NCI-H345 (cell line): ENCODE data around the gene RNF167.

Source experiments
- DNase-seq: peaks from one replicate; lab custom pipeline; 2025; lab: John Stamatoyannopoulos, UW

The RNF167 gene

DNA sequence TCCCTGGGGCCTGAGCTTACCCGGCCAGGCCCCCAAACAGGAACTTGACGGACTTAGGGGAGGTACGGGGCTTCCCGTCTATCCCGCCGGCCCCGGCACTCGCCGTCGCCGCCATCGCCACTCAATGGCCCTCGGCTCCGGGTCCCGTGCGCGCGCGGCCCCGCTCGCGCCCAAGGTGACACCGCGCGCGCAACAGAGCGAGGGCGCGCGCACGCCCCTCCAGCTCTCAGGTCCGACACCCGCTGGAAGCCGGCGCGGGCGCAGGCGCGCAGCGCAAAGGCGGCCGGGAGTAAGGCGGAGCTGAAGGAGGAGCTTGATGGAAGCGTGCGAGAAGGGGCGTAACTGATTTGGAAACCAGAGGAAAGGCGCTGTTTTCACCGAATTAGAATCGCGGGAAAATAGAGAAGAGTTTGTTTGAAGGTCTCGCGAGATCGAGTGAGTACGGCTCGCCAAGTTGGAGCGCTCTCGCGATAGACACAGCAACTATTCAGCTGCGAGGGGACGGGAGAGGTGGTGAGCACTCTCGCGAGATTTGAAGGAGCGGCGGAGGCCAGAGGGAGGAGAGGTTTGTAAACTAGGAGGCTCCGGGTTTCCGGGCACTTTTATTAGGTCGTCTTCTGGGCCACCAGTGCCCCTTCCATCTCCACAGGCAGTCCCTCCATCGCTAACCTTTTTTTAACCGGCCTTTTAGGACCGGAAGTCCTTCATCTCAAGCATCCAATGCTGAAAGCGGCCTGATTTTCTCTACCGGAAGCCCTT lies at the start of gene RNF167, which contains the start of gene SLC25A11:
Gene RNF167, plus strand, starts transcription at position 473 of the 759 bp plus-strand sequence. CDS start 642 bp downstream, outside the sequence.
Gene SLC25A11, minus strand, starts transcription at position 251 of the 759 bp plus-strand sequence. Its CDS starts 136 bp downstream, at position 115.
- peak; percentile 97 for DNase-seq

DNA sequence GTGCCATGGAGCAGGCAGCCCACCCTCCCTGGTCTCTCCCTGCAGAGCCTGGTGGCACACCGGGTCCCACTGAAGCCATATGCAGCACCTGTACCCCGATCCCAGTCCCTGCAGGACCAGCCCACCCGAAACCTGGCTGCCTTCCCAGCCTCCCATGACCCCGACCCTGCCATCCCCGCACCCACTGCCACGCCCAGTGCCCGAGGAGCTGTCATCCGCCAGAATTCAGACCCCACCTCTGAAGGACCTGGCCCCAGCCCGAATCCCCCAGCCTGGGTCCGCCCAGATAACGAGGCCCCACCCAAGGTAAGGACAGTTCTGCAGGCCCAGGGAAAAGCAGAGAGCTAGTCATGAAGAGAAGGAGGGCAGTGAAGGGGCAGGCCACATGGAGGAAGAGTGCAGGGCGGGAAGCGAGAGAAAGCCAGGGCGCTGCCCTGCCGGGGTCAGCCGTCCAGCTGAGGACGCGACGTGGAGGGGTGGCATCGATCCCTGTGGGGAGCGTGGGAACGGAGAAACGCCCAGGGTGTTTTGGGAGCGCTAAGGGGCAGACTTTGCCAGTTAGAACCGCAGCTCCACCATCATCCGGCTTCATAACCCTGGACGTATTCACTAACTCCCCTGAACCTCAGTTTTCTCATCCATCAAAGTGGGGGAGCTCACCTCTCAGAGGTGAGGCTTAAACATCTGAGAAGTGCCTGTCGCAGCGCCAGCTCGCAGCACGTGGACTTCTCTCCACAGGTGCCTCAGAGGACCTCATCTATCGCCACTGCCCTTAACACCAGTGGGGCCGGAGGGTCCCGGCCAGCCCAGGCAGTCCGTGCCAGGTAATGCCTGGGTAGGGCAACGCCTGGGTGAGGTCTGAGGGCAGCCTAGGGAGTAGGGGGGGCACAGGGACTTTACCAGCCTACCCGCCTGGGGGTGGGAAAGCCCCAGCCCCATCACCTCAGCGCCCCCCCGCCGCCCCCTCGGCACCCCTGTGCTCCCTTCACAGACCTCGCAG lies 48.4 kb upstream of the RNF167 start:
- no peak for DNase-seq

DNA sequence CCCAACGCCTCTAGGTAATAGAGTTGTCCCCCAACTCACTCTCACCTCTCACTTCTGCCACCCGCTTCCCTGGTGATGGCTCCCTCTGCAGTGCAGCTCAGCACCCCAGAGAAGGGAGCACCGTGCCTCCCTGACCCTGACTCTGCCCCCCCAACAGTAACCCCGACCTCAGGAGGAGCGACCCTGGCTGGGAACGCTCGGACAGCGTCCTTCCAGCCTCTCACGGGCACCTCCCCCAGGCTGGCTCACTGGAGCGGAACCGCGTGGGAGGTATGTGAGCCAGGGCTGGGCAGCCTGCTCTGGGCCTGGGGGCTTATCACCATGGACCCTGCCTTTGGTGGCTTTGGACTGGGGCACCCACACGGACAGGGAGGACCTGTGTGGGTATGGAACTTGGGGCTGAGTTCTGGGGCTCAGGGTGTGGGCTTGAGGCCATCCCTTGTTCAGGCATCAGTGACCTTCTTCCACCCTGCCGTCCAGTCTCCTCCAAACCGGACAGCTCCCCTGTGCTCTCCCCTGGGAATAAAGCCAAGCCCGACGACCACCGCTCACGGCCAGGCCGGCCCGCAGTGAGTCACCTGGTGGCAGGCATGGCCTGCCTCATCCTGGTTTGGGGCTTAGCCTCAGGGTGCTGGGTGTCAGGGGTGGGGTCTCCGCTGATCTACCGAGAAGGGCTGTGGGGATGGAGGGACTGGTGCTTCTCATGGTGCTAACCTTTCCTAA lies 47.4 kb upstream of the RNF167 start:
- no peak for DNase-seq

DNA sequence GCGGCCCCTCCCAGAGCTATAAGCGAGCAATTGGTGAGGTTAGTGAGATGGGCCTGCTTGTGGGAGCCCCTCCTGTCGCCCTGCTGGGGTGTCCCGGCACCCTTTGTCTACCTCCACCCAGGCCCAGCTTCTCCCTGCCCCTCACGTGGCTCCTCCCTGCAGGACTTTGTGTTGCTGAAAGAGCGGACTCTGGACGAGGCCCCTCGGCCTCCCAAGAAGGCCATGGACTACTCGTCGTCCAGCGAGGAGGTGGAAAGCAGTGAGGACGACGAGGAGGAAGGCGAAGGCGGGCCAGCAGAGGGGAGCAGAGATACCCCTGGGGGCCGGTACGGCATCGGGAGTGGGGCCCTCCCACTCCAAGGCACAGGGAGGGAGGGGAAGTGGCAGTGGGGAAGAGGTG lies 46.8 kb upstream of the RNF167 start:
- DNase-seq = no peak

DNA sequence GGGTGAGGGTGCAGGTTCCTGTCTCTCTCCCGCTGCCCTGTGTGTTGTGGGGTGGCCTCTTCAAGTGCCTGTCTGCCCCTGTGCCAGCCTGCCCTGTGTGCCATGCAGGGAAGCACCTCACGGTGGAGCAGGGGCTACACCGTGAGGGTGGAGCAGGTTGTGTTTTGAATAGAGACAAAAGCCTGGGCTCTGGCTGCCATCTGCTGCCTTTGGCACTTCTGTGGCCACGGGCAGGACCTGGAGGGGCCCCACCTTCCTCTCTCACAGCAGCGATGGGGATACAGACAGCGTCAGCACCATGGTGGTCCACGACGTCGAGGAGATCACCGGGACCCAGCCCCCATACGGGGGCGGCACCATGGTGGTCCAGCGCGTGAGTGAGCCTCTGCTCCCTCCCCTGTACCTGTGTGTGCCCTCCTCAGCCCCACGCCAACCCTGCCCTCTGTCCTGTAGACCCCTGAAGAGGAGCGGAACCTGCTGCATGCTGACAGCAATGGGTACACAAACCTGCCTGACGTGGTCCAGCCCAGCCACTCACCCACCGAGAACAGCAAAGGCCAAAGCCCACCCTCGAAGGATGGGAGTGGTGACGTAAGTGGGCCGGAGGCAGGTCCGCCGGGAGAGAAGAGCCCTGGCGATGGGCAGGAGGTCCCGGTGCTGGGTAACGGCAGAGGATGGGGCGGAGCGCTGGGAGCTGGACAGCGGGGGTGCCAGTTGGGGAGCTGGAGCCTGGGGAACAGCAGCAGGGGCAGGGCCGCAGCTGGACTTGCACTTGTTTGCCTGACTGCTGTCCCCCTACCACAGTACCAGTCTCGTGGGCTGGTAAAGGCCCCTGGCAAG lies 46.1 kb upstream of the RNF167 start:
- DNase-seq = no peak

DNA sequence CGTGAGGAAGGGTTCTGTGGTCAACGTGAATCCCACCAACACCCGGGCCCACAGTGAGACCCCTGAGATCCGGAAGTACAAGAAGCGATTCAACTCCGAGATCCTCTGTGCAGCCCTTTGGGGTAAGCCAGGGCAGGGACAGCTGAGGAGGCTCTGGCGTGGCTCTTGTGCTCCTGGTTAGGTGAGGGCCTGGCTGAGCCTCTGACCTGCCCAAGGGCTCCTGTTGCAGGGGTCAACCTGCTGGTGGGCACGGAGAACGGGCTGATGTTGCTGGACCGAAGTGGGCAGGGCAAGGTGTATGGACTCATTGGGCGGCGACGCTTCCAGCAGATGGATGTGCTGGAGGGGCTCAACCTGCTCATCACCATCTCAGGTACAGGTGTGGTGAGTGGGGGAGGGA lies 44.9 kb upstream of the RNF167 start:
- no peak for DNase-seq

DNA sequence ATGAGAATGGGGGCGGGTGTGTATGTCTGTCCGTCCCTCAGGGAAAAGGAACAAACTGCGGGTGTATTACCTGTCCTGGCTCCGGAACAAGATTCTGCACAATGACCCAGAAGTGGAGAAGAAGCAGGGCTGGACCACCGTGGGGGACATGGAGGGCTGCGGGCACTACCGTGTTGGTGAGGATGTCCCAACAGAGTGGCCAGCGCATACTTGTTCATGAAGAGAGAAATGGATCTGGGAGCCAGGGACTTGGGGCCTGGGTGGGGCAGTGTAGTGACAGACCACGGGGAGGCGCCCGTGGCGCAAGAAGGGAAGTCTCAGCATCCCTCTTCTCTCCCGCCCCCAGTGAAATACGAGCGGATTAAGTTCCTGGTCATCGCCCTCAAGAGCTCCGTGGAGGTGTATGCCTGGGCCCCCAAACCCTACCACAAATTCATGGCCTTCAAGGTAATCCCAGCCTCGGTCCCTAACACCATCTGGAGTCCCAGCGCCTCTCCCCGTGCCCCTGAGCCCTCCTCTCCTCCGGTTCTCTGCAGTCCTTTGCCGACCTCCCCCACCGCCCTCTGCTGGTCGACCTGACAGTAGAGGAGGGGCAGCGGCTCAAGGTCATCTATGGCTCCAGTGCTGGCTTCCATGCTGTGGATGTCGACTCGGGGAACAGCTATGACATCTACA lies 44.3 kb upstream of the RNF167 start:
- DNase-seq = no peak

DNA sequence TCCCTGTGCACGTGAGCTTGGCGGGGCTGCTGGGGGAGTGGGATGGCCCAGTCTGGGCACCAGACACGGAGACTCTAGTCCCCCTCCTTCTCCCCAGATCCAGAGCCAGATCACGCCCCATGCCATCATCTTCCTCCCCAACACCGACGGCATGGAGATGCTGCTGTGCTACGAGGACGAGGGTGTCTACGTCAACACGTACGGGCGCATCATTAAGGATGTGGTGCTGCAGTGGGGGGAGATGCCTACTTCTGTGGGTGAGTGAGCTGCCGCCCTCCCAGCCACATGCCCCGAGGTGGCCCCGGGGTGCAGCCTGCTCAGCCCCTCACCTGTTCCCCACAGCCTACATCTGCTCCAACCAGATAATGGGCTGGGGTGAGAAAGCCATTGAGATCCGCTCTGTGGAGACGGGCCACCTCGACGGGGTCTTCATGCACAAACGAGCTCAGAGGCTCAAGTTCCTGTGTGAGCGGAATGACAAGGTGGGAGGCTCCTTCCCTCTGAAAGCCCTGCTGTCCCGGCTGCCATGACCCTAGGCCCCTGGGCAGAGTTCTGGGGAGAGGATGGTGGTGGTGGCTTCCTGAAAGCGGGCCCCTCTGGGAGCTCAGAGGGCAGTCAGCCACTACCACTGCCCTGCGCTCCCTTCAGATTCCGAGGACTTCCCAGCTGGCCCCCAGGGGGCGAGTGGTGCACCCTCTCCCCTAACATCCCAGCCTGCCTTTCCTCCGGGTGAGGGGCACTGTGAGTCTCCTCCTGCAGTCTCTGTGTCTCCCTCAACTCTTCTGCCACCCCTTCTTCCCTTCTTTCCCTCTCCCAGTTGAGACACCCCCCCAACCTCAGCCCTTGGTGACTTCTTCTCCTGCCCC lies 43.5 kb upstream of the RNF167 start:
- no peak for DNase-seq

DNA sequence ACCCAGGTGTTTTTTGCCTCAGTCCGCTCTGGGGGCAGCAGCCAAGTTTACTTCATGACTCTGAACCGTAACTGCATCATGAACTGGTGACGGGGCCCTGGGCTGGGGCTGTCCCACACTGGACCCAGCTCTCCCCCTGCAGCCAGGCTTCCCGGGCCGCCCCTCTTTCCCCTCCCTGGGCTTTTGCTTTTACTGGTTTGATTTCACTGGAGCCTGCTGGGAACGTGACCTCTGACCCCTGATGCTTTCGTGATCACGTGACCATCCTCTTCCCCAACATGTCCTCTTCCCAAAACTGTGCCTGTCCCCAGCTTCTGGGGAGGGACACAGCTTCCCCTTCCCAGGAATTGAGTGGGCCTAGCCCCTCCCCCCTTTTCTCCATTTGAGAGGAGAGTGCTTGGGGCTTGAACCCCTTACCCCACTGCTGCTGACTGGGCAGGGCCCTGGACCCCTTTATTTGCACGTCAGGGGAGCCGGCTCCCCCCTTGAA lies 42.8 kb upstream of the RNF167 start:
- no peak for DNase-seq

DNA sequence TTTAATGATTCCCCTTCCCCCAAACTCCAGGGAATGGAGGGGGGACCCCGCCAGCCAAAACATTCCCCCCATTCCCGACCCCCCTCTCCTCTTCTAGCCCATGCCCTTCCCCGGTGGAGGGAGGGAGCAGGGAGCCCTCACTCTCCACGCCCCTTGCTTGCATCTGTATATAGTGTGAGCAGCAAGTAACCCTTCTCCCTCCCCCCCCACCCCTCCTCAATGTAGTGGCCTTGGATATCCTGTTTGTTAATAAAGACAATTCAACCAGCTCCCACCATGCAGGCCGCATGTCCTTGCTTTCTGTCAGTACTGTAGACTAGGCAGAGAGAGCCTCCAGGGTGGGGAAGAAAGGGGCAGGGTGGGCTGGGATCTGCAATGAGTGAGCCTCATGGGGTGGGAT lies 42.3 kb upstream of the RNF167 start:
- DNase-seq = no peak

DNA sequence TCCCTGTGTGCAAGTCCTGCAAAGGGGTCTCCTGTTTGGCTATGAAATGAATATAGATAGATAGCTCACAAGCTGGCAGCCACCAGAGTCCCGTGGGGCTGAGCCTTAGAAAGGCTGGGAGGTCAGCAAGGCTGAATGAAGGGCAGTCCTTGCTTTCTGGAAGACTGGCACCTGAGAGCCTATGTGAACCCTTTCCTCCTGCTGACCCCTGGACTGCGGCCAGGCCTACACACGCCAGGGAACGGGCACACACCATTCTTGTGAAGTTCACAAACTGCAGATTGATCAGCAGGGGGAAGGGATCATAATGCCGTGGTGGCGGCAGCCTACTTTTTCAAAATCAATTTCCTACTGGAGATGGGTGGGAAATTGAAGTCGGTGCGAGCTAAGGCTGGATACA lies 41.7 kb upstream of the RNF167 start:
- DNase-seq = no peak

DNA sequence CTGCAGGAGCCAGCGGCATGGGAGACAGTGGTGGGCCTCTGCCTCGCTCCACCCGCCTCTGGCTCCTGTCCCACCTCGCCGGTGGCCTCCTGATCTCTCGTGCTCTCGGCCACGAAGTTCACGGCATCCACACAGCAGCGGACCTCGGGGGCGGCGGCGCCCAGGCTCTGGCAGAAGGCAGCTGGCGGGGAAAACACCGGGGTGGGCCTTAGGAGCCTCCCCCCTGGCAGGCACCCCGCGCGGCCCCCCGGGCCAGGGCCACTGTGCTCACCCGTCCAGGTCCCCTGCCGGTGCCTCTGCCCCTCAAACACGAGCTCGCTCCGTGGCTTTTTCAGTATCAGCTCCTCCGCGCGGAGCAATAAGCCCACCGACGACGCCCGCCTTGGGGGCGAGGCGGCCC lies 41.1 kb upstream of the RNF167 start:
- DNase-seq = no peak

DNA sequence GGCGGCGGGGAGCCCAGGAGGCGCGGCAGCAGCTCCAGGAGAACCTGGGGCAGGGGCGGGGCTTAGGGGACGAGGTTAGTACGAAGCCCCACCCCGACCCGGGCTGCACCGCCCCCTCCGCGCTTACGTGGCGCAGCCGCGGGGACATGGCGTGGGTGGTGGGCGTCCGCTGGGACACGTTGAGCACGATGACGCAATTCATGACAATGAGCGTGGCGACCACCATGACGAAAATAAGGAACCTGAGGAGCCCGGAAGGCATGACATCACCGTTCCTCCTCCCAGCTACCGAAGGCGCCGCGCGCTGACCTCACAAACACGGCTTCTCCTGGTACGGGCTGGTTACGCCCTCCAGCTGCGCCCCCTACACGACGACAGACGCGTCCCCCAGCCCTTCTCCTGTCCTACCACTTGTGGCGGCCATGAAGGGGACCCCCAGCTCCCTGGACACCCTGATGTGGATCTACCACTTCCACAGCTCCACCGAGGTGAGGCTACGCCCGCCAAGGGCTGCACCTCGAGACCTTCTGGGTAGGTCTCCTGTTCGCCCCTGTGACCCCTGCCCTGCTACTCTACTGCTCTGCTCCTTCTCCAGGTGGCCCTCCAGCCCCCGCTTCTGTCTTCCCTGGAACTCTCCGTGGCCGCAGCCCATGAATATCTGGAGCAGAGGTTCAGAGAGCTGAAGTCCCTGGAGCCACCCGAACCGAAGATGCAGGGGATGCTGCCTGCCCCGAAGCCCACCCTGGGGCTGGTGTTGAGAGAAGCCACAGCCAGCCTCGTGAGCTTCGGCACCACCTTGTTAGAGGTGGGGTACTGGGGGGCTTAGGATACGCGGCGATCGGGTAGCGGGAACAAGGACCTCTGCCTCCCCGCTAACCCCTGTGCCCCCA lies 40.5 kb upstream of the RNF167 start, which contains the start of gene C17orf107:
Gene C17orf107, plus strand, starts transcription at position 196 of the 890 bp plus-strand sequence. Its CDS starts 227 bp downstream, at position 423.
- DNase-seq = no peak

DNA sequence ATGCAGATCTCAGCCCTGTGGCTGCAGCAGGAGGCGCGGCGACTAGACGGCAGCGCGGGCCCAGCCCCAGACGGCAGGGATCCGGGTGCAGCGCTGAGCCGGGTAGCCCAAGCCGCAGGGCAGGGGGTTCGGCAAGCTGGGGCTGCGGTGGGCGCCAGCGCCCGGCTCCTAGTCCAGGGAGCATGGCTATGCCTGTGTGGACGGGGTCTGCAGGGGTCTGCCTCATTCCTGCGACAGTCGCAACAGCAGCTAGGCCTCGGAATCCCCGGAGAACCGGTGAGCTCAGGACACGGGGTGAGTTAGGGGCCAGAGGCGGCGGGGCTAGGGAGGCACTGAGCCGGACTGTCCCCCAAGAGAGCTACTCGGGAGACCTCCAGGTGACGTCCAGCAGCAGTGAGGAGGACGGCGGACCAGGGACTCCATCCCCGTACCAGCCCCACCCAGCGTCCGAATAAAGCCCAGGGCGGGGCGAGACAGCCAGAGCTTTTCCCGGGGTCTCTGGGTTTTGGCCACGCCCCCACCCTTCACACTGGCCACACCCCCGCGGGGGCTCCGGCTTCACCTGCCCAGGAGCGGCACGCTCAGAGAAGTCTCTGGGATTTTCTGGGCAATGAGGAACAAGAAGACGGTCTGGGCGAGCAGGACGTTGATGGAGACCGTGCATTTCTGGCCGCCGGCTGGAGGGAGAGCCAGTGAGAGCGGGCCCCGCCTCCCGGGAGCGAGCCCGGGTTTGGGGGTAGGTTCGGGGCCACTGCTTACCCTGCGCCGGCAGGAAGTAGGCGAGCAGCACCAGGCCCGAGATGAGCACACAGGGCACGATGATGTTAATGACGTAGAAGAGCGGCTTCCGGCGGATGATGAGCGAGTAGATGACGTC lies 39.6 kb upstream of the RNF167 start:
- DNase-seq = no peak

DNA sequence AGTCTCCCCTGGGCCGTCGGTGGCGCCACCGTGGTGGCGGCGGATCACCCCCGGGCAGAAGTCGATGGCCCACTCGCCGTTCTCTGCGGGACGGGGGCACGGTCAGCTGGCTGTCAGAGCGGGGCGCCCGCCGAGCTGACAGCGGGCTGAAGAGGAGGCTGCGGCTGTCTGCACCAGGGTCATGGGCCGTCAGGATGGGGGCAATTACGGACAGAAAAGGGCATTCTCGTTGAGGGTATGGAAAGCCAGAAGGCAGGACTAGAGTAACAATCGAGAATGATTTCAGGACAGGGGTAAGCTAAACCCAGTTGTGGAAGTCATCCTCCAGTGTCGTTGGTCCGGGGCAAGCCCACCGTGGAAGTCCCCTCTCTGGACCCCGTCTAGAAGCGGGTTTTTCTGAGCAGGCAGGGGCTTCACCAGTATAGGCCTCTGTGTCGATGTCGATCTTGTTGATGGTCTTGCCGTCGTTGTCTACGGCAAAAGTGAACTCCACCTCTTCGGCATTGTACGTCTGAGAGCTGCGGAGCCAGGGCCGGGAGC lies 38.9 kb upstream of the RNF167 start:
- DNase-seq = no peak

DNA sequence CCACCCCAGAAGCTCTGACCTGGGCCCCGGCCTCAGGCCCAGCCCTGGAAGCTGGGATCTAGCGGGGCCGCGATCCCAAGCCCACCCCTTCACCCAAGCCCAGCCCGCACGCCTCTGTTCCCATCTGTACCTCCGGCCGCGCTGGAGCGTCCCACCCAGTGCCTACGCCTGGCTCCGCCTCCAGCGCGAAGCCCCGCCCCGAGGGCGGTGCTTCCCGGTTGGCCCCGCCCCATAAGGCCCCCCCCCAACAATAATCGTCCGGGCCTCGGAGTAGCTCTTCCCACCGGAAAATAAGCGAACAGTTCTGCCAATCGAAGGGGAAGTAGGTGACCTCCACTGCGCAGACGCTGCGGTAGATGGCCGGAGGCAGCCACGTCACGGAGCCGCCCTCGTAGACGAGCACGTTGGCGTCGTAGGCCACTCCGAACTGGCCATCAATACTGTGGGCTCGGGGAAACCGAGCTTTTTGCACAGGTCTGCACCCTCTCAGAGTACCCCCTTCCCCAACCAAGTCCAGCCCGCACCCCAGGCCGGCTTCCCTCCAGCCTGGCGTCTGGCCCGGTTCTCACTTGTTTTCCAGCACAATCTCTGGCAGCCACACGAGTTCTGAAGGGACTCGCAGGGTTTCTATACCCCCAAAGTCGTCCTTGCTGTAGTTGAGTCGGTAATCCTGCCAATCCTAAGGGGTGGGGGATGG lies 38.3 kb upstream of the RNF167 start:
- DNase-seq = no peak
